Hepatocyte (in vitro differentiated cells): ENCODE results near the gene CPNE1.

Experiments
- EZH2 ChIP-seq: fragments of 200-600 bp; sonication (generic); IDR thresholded peaks from 2 replicates; pipeline ENCODE4 v1.6.1; 2016; ENCODE audit warnings: antibody characterized with exemption, mild to moderate bottlenecking, borderline replicate concordance
- EZH2phosphoT487 ChIP-seq: fragments of 200-600 bp; sonication (generic); IDR thresholded peaks from one replicate; pipeline ENCODE4 v1.6.1; 2018; ENCODE audit warnings: antibody characterized with exemption, mild to moderate bottlenecking, low read depth, moderate library complexity; ENCODE audit not compliant: unreplicated experiment, severe bottlenecking
- TF ChIP-seq, protein P1 (sequence below): fragments of 200-600 bp; sonication (generic); IDR thresholded peaks from 2 replicates; pipeline ENCODE4 v1.5.1; 2016; ENCODE audit warnings: antibody characterized with exemption, mild to moderate bottlenecking; ENCODE audit not compliant: poor library complexity

DNA sequence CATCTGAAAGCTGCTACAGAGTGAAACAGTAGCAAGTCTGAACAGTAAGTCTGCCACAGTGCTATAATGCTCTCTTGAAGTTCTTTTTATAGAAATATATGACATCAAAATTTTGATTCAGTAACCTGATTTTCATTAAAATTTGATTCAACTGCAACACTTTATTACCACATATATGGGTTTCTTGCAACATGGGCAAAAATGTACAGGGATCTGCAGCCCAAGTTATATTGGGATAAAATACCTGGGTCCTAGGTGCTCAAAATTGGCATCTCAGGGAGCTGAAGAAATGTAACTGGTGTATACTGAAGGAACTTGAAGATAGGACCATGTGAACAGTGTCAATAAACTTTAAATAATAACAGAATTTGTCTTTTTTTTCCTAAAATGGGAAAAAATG, 45.3 kb upstream of the CPNE1 start:
- TF ChIP-seq, protein P1, sequence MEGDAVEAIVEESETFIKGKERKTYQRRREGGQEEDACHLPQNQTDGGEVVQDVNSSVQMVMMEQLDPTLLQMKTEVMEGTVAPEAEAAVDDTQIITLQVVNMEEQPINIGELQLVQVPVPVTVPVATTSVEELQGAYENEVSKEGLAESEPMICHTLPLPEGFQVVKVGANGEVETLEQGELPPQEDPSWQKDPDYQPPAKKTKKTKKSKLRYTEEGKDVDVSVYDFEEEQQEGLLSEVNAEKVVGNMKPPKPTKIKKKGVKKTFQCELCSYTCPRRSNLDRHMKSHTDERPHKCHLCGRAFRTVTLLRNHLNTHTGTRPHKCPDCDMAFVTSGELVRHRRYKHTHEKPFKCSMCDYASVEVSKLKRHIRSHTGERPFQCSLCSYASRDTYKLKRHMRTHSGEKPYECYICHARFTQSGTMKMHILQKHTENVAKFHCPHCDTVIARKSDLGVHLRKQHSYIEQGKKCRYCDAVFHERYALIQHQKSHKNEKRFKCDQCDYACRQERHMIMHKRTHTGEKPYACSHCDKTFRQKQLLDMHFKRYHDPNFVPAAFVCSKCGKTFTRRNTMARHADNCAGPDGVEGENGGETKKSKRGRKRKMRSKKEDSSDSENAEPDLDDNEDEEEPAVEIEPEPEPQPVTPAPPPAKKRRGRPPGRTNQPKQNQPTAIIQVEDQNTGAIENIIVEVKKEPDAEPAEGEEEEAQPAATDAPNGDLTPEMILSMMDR, result no peak
- no peak for TF ChIP-seq EZH2phosphoT487
- no peak for TF ChIP-seq EZH2
